Parathyroid adenoma (tissue), 2 donors: ENCODE results near the gene SH3RF2.

Experiments used
- H2AFZ ChIP-seq: fragments of 300-600 bp; sonication (generic); one replicate; pipeline ENCODE4 v1.7.0; 2017; ENCODE audit warnings: antibody characterized with exemption, mild to moderate bottlenecking
- H3K27ac ChIP-seq: fragments of 300-600 bp; sonication (generic); one replicate; pipeline ENCODE4 v1.7.0; 2017
- H3K27me3 ChIP-seq: fragments of 300-600 bp; sonication (generic); one replicate; pipeline ENCODE4 v1.7.0; 2017; ENCODE audit warnings: low read length; ENCODE audit not compliant: control insufficient read depth, insufficient read depth
- H3K36me3 ChIP-seq: fragments of 300-600 bp; sonication (generic); one replicate; pipeline ENCODE4 v1.7.0; 2017; ENCODE audit warnings: low read length; ENCODE audit not compliant: control insufficient read depth, insufficient read depth
- H3K4me1 ChIP-seq: fragments of 300-600 bp; sonication (generic); one replicate; pipeline ENCODE4 v1.7.0; 2017; ENCODE audit warnings: control low read depth
- H3K4me2 ChIP-seq: fragments of 300-600 bp; sonication (generic); one replicate; pipeline ENCODE4 v1.7.0; 2017; ENCODE audit warnings: low read length
- H3K4me3 ChIP-seq: fragments of 300-600 bp; sonication (generic); one replicate; pipeline ENCODE4 v1.7.0; 2017; ENCODE audit warnings: low read depth, low read length
- H3K79me2 ChIP-seq: fragments of 300-600 bp; sonication (generic); one replicate; pipeline ENCODE4 v1.7.0; 2017; ENCODE audit warnings: control low read depth
- H3K9ac ChIP-seq: fragments of 300-600 bp; sonication (generic); one replicate; pipeline ENCODE4 v1.7.0; 2017; ENCODE audit warnings: mild to moderate bottlenecking
- H3K9me3 ChIP-seq: fragments of 300-600 bp; sonication (generic); one replicate; pipeline ENCODE4 v1.7.0; 2017; ENCODE audit warnings: low read length; ENCODE audit not compliant: control insufficient read depth
- CTCF ChIP-seq: fragments of 300-600 bp; sonication (generic); IDR thresholded peaks from one replicate; pipeline ENCODE4 v1.7.0; 2017; ENCODE audit warnings: antibody characterized with exemption, mild to moderate bottlenecking
- donor health status: primary hyperparathyroidism.

The SH3RF2 gene

GRCh38 chr5:145925353-145925752 is 11.0 kb upstream of the SH3RF2 start:
- H3K27me3 ChIP-seq, result no peaks in the 10 kb centered on the region
- no peaks in the 10 kb centered on the region for H3K79me2 ChIP-seq
- no peak overlapping the region for H3K27ac ChIP-seq
- no peak overlapping the region for H3K4me3 ChIP-seq
- no peak overlapping the region for H2AFZ ChIP-seq
- no peak for TF ChIP-seq CTCF
- no peaks in the 10 kb centered on the region for H3K4me1 ChIP-seq
- H3K36me3 ChIP-seq, result no peaks in the 10 kb centered on the region
- no peaks in the 10 kb centered on the region for H3K9me3 ChIP-seq
- no peak overlapping the region for H3K9ac ChIP-seq
- no peak overlapping the region for H3K4me2 ChIP-seq

- Histone ChIP-seq H3K4me3 (no peak overlapping the region), H2AFZ (no peak overlapping the region), H3K27ac (no peak overlapping the region), H3K27me3 (no peaks in the 10 kb centered on the region), H3K79me2 (no peaks in the 10 kb centered on the region), H3K36me3 (no peaks in the 10 kb centered on the region), H3K9me3 (no peaks in the 10 kb centered on the region), H3K4me1 (no peaks in the 10 kb centered on the region), H3K4me2 (no peak overlapping the region), H3K9ac (no peak overlapping the region)
- TF ChIP-seq CTCF, result no peak
Measured at GRCh38 chr5:145925803-145926202, 10.6 kb upstream of the SH3RF2 start.

- no peak overlapping the region for H3K4me3 ChIP-seq
- peaks cover 5% of the 10 kb centered on the region for H3K4me1 ChIP-seq
- no peak for TF ChIP-seq CTCF
- H3K79me2 ChIP-seq, result no peaks in the 10 kb centered on the region
- H3K36me3 ChIP-seq, result no peaks in the 10 kb centered on the region
- no peaks in the 10 kb centered on the region for H3K9me3 ChIP-seq
- no peak overlapping the region for H3K9ac ChIP-seq
- H3K27me3 ChIP-seq, result no peaks in the 10 kb centered on the region
- H2AFZ ChIP-seq, result no peak overlapping the region
- H3K4me2 ChIP-seq, result no peak overlapping the region
- H3K27ac ChIP-seq, result no peak overlapping the region
Measured at GRCh38 chr5:145931718-145932117, 4.7 kb upstream of the SH3RF2 start.

GRCh38 chr5:145934276-145934675 is 2.1 kb upstream of the SH3RF2 start:
- H3K4me2 ChIP-seq, result no peak overlapping the region
- H3K4me3 ChIP-seq, result no peak overlapping the region
- H3K27me3 ChIP-seq, result no peaks in the 10 kb centered on the region
- H3K9ac ChIP-seq, result no peak overlapping the region
- no peak overlapping the region for H3K27ac ChIP-seq
- no peaks in the 10 kb centered on the region for H3K9me3 ChIP-seq
- no peak for TF ChIP-seq CTCF
- no peaks in the 10 kb centered on the region for H3K36me3 ChIP-seq
- no peak overlapping the region for H2AFZ ChIP-seq
- no peaks in the 10 kb centered on the region for H3K79me2 ChIP-seq
- H3K4me1 ChIP-seq, result peaks cover 5% of the 10 kb centered on the region

GRCh38 chr5:145937432-145938250 is 1.3 kb downstream of the SH3RF2 start:
- H3K4me2 ChIP-seq, result no peak overlapping the region
- no peaks in the 10 kb centered on the region for H3K79me2 ChIP-seq
- no peak overlapping the region for H3K27ac ChIP-seq
- peaks cover 5% of the 10 kb centered on the region for H3K4me1 ChIP-seq
- no peaks in the 10 kb centered on the region for H3K27me3 ChIP-seq
- TF ChIP-seq CTCF, result no peak
- no peak overlapping the region for H3K4me3 ChIP-seq
- H3K9me3 ChIP-seq, result no peaks in the 10 kb centered on the region
- H3K9ac ChIP-seq, result no peak overlapping the region
- no peaks in the 10 kb centered on the region for H3K36me3 ChIP-seq
- no peak overlapping the region for H2AFZ ChIP-seq
